Stimulated activated CD4-positive, alpha-beta T cell treated with anti-CD3 and anti-CD28 coated beads, Interleukin-12 subunit alpha, Interleukin-12 subunit beta, amount 100 ng/mL, for 24 hours (primary cell): Measurements from ENCODE around the gene LRRC3.
"Not testable (repeated sequence)": the region's sequence is repeated elsewhere in the genome, so short reads cannot be mapped to it uniquely, and the experiment has no call there.

Experiments used
- DNase-seq, 2 experiments: peaks; one replicate each; pipeline ENCODE4 v3.0.0-alpha.2; 2020; ENCODE audit warnings: low read depth in 2 of 2

LRRC3 gene

GRCh38 chr21:44496564-44497550 is 41.5 kb downstream of the LRRC3 start:
- DNase-seq = no peak

GRCh38 chr21:44497703-44498126 is 42.4 kb downstream of the LRRC3 start:
- no peak for DNase-seq

GRCh38 chr21:44498280-44499210 is 43.2 kb downstream of the LRRC3 start:
- no peak for DNase-seq

- no peak for DNase-seq
Measured at GRCh38 chr21:44499211-44499560, 43.9 kb downstream of the LRRC3 start.

GRCh38 chr21:44499631-44500030 is 44.3 kb downstream of the LRRC3 start:
- no peak for DNase-seq

DNA sequence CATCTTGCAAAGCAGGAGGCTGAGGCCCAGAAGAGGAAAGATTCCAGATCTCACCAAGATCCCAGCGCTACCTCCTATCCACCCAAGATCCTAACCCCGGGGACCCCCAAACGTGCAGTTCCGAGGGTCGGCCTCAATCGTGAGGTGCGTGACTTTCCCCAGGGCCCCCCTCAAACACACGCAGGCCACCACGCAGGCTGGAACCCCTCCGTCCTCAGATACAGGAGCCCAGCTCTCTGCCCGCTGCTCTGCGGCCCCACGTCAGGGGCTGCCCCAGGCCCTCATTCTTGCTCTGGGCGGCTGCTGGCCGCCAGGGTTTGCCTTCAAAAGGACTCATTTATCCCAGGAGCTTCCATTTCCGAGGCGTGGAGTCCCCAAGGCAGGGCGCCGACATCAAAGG is 44.8 kb downstream of the LRRC3 start:
- no peak for DNase-seq

DNA sequence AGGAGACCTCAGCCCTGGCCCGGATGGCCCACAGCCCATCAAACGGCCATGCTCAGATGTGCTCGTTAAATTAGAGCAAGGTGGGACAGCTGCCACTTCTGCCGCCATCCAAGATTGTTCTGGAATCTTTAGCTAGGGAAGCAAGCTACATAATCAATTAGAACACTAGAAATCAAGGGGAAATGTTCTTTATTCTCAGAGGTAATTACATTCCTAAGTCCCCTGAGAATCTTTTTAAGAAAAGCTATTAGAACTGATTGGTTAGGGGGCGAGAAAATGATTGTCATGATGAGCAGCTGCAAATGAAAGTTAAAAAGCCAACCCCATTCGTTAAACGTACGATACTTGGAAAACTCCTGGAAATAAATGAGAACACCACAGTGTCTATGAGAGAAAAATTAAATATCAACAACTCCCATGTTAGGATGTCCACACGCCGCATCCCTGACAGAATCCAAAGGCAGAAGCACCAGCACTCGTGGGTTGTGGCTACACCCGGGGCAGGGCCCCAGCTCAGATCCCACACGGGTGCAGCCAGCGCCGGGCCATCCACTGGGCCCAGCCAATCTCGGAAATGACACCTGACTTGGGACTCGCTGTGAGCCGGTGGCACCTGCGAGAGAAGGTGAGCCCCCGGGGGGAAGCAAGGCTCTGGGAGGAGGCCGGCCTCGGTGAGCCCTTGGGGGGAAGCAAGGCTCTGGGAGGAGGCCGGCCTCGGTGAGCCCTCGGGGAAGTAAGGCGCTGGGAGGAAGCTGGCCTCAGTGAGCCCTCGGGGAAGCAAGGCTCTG is 47.1 kb downstream of the LRRC3 start:
- no peak for DNase-seq

DNA sequence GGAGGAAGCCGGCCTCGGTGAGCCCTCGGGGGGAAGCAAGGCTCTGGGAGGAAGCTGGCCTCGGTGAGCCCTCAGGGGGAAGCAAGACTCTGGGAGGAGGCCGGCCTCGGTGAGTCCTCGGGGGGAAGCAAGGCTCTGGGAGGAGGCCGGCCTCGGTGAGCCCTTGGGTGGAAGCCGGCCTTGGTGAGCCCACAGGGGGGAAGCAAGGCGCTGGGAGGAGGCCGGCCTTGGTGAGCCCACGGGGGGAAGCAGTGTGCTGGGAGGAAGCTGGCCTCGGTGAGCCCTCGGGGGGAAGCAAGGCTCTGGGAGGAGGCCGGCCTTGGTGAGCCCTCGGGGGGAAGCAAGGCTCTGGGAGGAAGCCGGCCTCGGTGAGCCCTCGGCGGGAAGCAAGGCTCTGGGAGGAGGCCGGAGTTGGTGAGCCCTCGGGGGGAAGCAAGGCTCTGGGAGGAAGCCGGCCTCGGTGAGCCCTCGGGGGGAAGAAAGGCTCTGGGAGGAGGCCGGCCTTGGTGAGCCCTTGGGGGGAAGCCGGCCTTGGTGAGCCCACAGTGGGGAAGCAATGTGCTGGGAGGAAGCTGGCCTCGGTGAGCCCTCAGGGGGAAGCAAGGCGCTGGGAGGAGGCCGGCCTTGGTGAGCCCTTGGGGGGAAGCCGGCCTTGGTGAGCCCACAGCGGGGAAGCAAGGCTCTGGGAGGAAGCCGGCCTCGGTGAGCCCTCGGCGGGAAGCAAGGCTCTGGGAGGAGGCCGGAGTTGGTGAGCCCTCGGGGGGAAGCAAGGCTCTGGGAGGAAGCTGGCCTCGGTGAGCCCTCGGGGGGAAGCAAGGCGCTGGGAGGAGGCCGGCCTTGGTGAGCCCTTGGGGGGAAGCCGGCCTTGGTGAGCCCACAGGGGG is 47.9 kb downstream of the LRRC3 start:
- not testable (repeated sequence) for DNase-seq

- no peak for DNase-seq
Measured at GRCh38 chr21:44503901-44504399, 48.6 kb downstream of the LRRC3 start.

GRCh38 chr21:44505673-44506278 is 50.5 kb downstream of the LRRC3 start:
- no peak for DNase-seq

GRCh38 chr21:44506279-44507255 is 51.3 kb downstream of the LRRC3 start:
- no peak for DNase-seq

- no peak for DNase-seq
Measured at GRCh38 chr21:44507673-44508425, 52.5 kb downstream of the LRRC3 start.

DNA sequence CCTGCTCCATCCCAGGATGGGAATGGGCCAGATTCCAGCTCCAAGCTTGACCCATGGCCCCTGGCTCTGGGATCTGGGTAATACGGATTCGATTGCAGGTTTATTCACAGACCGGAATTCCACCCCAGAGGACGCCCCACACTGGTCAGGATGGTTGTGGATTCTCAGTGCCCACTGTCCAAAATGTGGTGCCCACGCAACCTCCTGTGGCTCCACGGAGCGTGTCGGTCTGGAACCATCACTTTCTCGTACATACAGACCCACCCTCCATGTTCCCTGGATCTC is 53.1 kb downstream of the LRRC3 start:
- no peak for DNase-seq

GRCh38 chr21:44508711-44509445 is 53.6 kb downstream of the LRRC3 start:
- DNase-seq = no peak

DNA sequence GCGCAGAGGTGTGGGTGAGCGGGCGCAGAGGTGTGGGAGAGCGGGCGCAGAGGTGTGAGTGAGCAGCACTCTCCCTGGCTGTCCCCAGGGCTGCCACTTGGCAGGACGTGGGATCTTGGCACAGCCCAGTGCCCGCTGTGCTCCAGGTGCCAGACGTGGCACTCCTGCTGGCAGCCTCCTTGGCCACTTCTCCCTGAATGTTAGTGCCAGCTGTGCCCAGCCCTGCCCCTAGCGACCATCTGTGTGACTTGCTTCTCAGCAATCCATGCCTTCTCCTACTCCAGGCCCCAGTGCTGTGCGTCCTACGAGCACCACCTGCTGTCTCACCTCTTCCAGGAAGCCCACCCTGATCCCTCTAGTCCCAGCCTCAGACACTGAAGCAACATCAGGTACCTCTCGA is 54.2 kb downstream of the LRRC3 start:
- DNase-seq = no peak

DNA sequence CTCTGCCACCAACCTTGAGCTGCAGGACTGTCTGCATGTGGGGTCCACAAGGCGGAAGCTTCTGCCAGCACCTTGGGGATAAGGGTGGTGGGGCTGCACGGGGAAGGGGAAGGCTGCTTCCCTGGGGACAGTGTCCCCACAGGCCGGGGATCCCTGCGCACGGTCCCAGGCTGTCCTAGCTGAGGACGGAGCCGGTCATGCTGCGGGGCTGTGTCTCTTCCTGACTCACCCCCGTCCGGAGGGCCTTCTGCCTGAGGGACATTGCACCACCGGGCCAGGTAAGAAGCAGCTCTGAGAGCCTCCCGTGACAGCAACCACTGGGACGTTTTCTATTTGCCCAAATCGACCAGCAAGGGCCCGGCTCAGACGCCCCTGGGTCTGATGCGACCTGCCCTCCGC is 54.8 kb downstream of the LRRC3 start:
- DNase-seq = no peak

DNA sequence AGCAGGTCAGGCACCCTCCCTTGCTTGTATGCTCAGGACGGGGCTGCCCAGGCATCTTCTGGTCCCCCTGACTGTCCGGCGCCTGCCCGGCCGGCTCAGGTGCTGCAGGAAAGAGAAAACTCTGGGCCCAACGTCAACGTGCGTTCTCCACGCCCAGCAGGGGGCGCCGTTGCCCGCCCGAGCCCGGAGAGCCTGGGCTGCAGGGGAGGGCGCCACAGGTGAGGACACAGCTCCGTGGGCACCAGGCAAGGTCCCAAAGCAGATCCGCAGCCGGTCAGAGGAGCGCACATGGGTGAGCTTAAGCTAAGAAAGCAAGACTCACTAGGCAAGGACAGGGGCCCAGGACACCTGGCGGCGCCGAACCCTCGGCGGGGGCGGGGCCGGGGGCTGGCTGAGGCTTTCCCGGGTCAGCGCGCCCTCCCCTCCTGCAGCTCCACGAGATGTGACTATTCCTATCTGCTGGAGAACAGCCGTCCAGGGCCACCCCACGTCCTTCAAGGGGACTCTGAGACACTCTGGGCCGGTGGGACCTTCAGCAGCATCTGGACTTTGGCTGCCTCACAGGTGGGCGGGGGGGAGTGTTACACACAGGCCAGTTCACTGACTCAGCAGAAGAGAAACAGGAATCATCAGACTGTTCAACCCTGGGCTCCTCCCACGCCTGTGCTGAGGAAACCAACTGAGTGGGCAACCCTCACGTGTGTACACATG is 55.4 kb downstream of the LRRC3 start:
- peak; percentile 52 to 67 for DNase-seq
